ENCODE data around the gene FOXO3. TPM values are rescaled to one million over a fixed set of nuclear protein-coding genes. Genes with fewer than 3 reads are reported as not detected.
A peak's percentile ranks its signal among the peaks of the same experiment; 100 is the strongest.
"Not testable (repeated sequence)": the region's sequence is repeated elsewhere in the genome, so short reads cannot be mapped to it uniquely, and the experiment has no call there.

Gene FOXO3
- total and polyA plus RNA-seq, 2 of the 13 experiments (the other 11 are each of a cell fraction or from before 2014, with no cell fraction given): 16.0 to 22.5 TPM

DNA sequence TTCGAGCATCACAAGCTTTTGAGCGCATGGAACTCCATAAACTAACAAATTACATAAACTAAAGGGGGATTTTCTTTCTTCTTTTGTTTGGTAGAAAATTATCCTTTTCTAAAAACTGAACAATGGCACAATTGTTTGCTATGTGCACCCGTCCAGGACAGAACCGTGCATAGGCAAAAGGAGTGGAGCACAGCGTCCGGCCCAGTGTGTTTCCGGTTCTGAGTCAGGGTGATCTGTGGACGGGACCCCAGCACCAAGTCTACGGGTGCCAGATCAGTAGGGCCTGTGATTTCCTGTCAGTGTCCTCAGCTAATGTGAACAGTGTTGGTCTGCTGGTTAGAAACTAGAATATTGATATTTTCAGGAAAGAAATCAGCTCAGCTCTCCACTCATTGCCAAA is 119.6 kb downstream of the FOXO3 start:
- Histone ChIP-seq H3K4me1 (ENCODE audit: insufficient read depth, low read length) (peaks cover 27% of the 10 kb centered on the region), H4K20me1 (ENCODE audit: insufficient read depth, low read length) (peaks cover 21% of the 10 kb centered on the region), H3K36me3 (replicated peaks in 1 of 2; ENCODE audit: control insufficient read depth in 1 of 2, insufficient read depth in 2 of 2, low read length in 2 of 2) (peaks cover 5 to 16% of the 10 kb centered on the region in 2 experiments)
- H3K4me2 ChIP-seq (ENCODE audit: low read depth, low read length); H2AFZ ChIP-seq (ENCODE audit: low read length); H3K27me3 ChIP-seq (ENCODE audit: control insufficient read depth in 1 of 2, insufficient read depth in 2 of 2, low read length in 2 of 2); H3K9ac ChIP-seq (ENCODE audit: insufficient read depth, low read depth, low read length); ATAC-seq; POLR2A ChIA-PET; H3K79me2 ChIP-seq (ENCODE audit: insufficient read depth, low read length); intact Hi-C loops (cut with micrococcal nuclease; ENCODE audit: unreplicated experiment); in situ Hi-C loops (cut with HindIII; ENCODE audit: extremely low pct_ligation_motif_present, low pct_unique_long_range_greater_than_20kb); H3K4me3 ChIP-seq (replicated peaks in 1 of 3; ENCODE audit: insufficient read depth in 1 of 3, low read depth in 2 of 3, low read length in 3 of 3); CTCF ChIA-PET (ENCODE audit: low intra/inter-chr PET ratio, low total read pairs); H3K27ac ChIP-seq (ENCODE audit: extremely low read length, insufficient read depth, low read length); FAIRE-seq; H3K9me3 ChIP-seq (ENCODE audit: low read length); DNase-seq (ENCODE audit: low spot score): not testable (repeated sequence)
- 95% methylated on average over 9 of the region's 9 CpGs for WGBS (ENCODE audit: low lambda C conversion rate)
- BruUV-seq (replicated peaks): TSS peak; percentile 8

DNA sequence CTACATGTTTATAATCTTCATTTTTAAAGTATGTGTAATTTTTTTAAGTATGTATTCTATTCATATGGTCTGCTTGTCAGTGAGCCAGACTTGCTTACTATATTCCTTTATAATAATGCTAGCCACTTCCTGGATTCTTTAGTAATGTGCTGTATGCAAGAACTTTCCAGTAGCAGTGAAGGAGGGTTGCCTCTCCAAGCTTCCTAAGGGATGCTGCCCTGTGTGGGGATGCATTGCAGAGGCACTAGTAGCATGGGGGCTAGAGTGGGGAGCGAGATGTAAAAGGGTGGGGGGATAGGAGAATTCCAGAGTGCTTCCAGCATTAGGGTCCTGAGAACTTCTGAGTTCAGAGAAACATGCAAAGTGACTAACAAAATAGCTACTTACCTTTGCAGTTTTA is 121.0 kb downstream of the FOXO3 start:
- ATAC-seq; H3K4me3 ChIP-seq (replicated peaks in 1 of 3; ENCODE audit: insufficient read depth in 1 of 3, low read depth in 2 of 3, low read length in 3 of 3); H3K79me2 ChIP-seq (ENCODE audit: insufficient read depth, low read length); H2AFZ ChIP-seq (ENCODE audit: low read length); H3K4me2 ChIP-seq (ENCODE audit: low read depth, low read length); CTCF ChIA-PET (ENCODE audit: low intra/inter-chr PET ratio, low total read pairs); BruUV-seq (replicated peaks); POLR2A ChIA-PET; H3K27me3 ChIP-seq (ENCODE audit: control insufficient read depth in 1 of 2, insufficient read depth in 2 of 2, low read length in 2 of 2); H3K9ac ChIP-seq (ENCODE audit: insufficient read depth, low read depth, low read length); DNase-seq (ENCODE audit: low spot score); H3K9me3 ChIP-seq (ENCODE audit: low read length); in situ Hi-C loops (cut with HindIII; ENCODE audit: extremely low pct_ligation_motif_present, low pct_unique_long_range_greater_than_20kb); H3K27ac ChIP-seq (ENCODE audit: extremely low read length, insufficient read depth, low read length); intact Hi-C loops (cut with micrococcal nuclease; ENCODE audit: unreplicated experiment); FAIRE-seq: not testable (repeated sequence)
- Histone ChIP-seq H3K36me3 (replicated peaks in 1 of 2; ENCODE audit: control insufficient read depth in 1 of 2, insufficient read depth in 2 of 2, low read length in 2 of 2) (peaks cover 5 to 24% of the 10 kb centered on the region in 2 experiments), H3K4me1 (ENCODE audit: insufficient read depth, low read length) (peaks cover 18% of the 10 kb centered on the region), H4K20me1 (ENCODE audit: insufficient read depth, low read length) (peaks cover 17% of the 10 kb centered on the region)
- 95% methylated on average over 1 of the region's 1 CpG for WGBS (ENCODE audit: low lambda C conversion rate)

DNA sequence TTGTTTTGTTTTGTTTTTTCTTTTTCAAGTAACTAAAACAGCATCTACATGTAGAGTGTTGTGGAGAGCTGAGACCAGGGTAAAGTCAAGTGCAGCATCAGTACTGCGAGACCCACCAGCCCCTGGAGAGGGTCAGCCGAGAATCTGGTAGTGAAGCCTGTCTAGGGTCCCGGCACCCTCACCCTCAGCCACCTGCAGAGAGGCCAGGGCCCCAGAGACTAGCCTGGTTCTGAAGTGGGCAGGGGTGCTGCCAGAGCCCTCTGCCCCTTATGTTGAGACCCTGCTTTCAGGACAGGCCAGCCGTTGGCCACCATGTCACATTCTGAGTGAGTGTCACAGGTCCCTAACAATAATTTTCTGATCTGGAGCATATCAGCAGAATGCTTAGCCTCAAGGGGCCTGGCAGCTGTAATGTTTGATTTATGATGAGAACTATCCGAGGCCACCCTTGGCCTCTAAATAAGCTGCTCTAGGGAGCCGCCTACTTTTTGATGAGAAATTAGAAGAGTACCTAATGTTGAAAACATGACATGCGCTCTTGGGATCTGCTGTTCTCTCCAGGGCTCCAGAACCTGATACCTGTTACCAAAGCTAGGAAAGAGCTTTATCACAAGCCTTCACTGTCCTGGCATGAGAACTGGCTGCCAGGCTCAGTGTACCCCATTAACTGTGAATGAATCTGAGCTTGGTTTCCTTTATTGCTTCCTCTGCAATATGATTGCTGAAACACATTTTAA is 121.8 kb downstream of the FOXO3 start:
- FAIRE-seq; H3K27ac ChIP-seq (ENCODE audit: extremely low read length, insufficient read depth, low read length); H2AFZ ChIP-seq (ENCODE audit: low read length); ATAC-seq; DNase-seq (ENCODE audit: low spot score); H3K4me3 ChIP-seq (replicated peaks in 1 of 3; ENCODE audit: insufficient read depth in 1 of 3, low read depth in 2 of 3, low read length in 3 of 3); H3K9ac ChIP-seq (ENCODE audit: insufficient read depth, low read depth, low read length); POLR2A ChIA-PET; H3K9me3 ChIP-seq (ENCODE audit: low read length); H4K20me1 ChIP-seq (ENCODE audit: insufficient read depth, low read length); intact Hi-C loops (cut with micrococcal nuclease; ENCODE audit: unreplicated experiment); H3K79me2 ChIP-seq (ENCODE audit: insufficient read depth, low read length); H3K4me1 ChIP-seq (ENCODE audit: insufficient read depth, low read length); CTCF ChIA-PET (ENCODE audit: low intra/inter-chr PET ratio, low total read pairs); H3K27me3 ChIP-seq (ENCODE audit: control insufficient read depth in 1 of 2, insufficient read depth in 2 of 2, low read length in 2 of 2); H3K4me2 ChIP-seq (ENCODE audit: low read depth, low read length); in situ Hi-C loops (cut with HindIII; ENCODE audit: extremely low pct_ligation_motif_present, low pct_unique_long_range_greater_than_20kb): not testable (repeated sequence)
- 96% methylated on average over 5 of the region's 7 CpGs for WGBS (ENCODE audit: low lambda C conversion rate)
- peaks cover 5 to 24% of the 10 kb centered on the region in 2 experiments for H3K36me3 ChIP-seq (replicated peaks in 1 of 2; ENCODE audit: control insufficient read depth in 1 of 2, insufficient read depth in 2 of 2, low read length in 2 of 2)
- BruUV-seq (replicated peaks): TSS peak; percentile 33

DNA sequence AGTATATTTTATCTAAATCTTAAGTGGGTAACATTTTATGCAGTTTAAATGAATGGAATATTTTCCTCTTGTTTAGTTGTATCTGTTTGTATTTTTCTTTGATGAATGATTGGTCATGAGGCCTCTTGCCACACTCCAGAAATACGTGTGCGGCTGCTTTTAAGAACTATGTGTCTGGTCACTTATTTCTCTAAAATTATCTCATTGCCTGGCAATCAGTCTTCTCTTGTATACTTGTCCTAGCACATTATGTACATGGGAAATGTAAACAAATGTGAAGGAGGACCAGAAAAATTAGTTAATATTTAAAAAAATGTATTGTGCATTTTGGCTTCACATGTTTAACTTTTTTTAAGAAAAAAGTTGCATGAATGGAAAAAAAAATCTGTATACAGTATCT is 123.3 kb downstream of the FOXO3 start:
- CTCF ChIA-PET (ENCODE audit: low intra/inter-chr PET ratio, low total read pairs); H3K27me3 ChIP-seq (ENCODE audit: control insufficient read depth in 1 of 2, insufficient read depth in 2 of 2, low read length in 2 of 2); H3K79me2 ChIP-seq (ENCODE audit: insufficient read depth, low read length); ATAC-seq; H2AFZ ChIP-seq (ENCODE audit: low read length); POLR2A ChIA-PET; H3K4me2 ChIP-seq (ENCODE audit: low read depth, low read length); DNase-seq (ENCODE audit: low spot score); H3K27ac ChIP-seq (ENCODE audit: extremely low read length, insufficient read depth, low read length); H3K4me1 ChIP-seq (ENCODE audit: insufficient read depth, low read length); H4K20me1 ChIP-seq (ENCODE audit: insufficient read depth, low read length); H3K9ac ChIP-seq (ENCODE audit: insufficient read depth, low read depth, low read length); in situ Hi-C loops (cut with HindIII; ENCODE audit: extremely low pct_ligation_motif_present, low pct_unique_long_range_greater_than_20kb); BruUV-seq (replicated peaks); H3K9me3 ChIP-seq (ENCODE audit: low read length); H3K4me3 ChIP-seq (replicated peaks in 1 of 3; ENCODE audit: insufficient read depth in 1 of 3, low read depth in 2 of 3, low read length in 3 of 3); intact Hi-C loops (cut with micrococcal nuclease; ENCODE audit: unreplicated experiment): not testable (repeated sequence)
- FAIRE-seq: peak; percentile 18
- H3K36me3 ChIP-seq (replicated peaks in 1 of 2; ENCODE audit: control insufficient read depth in 1 of 2, insufficient read depth in 2 of 2, low read length in 2 of 2): peaks cover 5 to 24% of the 10 kb centered on the region in 2 experiments
- 91% methylated on average over 2 of the region's 2 CpGs for WGBS (ENCODE audit: low lambda C conversion rate)
